ENCODE measurements around the gene PSMD7. TPM values are rescaled to one million over a fixed set of nuclear protein-coding genes. Genes with fewer than 3 reads are reported as not detected.

The PSMD7 gene
- total RNA-seq, 1 experiment from 2014 or later: 122 TPM

Other genes starting within 250 kb of the PSMD7 start
- gene NPIPB15, start 79.5 kb downstream of the PSMD7 start, total RNA-seq (2014; rRNA removed; shearing (Covaris generic)): not detected in 2 replicates
- gene CLEC18B, start 124.7 kb downstream of the PSMD7 start, total RNA-seq (2014; rRNA removed; shearing (Covaris generic)): not detected in 2 replicates